ENCODE results near the gene HLA-DMB. TPM values are rescaled to one million over a fixed set of nuclear protein-coding genes. Genes with fewer than 3 reads are reported as not detected.

HLA-DMB gene
- total RNA-seq, 1 experiment from 2014 or later, result 1.7 TPM

DNA sequence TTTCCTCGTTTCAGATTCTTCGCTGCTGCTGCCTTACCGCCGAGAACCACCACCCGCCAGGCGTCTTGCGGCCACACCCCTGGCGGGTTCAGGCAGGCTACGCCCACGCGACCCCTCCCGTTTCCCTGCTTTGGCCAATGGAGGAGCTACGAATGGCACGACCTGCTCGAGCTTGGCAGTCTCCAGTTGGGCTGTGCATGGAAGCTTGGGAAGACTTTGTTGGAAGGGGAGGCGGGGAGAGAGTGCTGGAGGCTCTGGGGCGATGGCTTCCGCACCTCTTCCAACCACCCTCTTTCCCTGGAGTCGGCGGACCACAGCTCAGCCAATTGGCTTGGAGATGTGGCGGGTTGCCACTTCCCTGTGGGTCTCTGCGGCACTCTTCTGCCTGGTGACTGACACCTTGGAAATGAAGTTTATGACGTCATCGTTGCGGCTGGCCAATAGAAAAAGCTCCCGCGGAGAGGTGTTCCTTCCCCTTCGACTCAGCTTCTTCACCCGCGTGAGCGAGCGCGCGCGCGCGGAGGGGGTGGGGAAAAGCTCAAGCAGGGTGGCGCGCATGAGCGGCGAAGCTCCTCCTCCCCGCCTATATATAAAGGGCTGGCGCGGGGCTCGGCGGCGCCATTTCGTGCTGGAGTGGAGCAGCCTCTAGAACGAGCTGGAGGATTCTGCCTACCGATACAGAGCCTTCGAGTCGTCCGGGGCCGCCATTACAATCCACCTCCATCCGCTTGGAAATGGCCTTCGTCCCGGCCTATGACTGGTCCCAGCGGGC, 30.9 kb upstream of the HLA-DMB start:
- no peak overlapping the region for H2BK20ac ChIP-seq (ENCODE audit: low read depth, low read length, poor library complexity, severe bottlenecking)
- H3K36me3 Mint-ChIP-seq (ENCODE audit: insufficient read depth in 1 of 3, low read depth in 3 of 3), result peaks cover 63 to 69% (median 64%) of the 10 kb centered on the region in 3 experiments
- peak overlapping the region; percentile 100 for H3K27ac ChIP-seq (ENCODE audit: insufficient read length, low read depth, low read length)
- H4K8ac ChIP-seq (replicated peaks; ENCODE audit: insufficient read length, low read depth, low read length), result peak overlapping the region; percentile 79
- peak overlapping the region; percentile 98 for H3K56ac ChIP-seq (ENCODE audit: insufficient read length, low read depth, low read length)
- H3K79me2 ChIP-seq (ENCODE audit: insufficient read depth, low read length), result peaks cover 38% of the 10 kb centered on the region
- peak overlapping the region; percentile 85 for H2BK5ac ChIP-seq (ENCODE audit: insufficient read length, low read length)
- H3K9me3 Mint-ChIP-seq, result peaks cover 7 to 11% of the 10 kb centered on the region in 2 experiments
- no peaks in the 10 kb centered on the region for H3K27me3 ChIP-seq (ENCODE audit: insufficient read depth, low read length)
- no peak overlapping the region for H3K4ac ChIP-seq (ENCODE audit: low read depth, low read length)
- peak overlapping the region; percentile 31 for H2BK12ac ChIP-seq (ENCODE audit: insufficient read length, low read depth, low read length)
- peaks cover 29 to 36% of the 10 kb centered on the region in 2 experiments for H3K4me1 Mint-ChIP-seq
- TF ChIP-seq, protein P1, sequence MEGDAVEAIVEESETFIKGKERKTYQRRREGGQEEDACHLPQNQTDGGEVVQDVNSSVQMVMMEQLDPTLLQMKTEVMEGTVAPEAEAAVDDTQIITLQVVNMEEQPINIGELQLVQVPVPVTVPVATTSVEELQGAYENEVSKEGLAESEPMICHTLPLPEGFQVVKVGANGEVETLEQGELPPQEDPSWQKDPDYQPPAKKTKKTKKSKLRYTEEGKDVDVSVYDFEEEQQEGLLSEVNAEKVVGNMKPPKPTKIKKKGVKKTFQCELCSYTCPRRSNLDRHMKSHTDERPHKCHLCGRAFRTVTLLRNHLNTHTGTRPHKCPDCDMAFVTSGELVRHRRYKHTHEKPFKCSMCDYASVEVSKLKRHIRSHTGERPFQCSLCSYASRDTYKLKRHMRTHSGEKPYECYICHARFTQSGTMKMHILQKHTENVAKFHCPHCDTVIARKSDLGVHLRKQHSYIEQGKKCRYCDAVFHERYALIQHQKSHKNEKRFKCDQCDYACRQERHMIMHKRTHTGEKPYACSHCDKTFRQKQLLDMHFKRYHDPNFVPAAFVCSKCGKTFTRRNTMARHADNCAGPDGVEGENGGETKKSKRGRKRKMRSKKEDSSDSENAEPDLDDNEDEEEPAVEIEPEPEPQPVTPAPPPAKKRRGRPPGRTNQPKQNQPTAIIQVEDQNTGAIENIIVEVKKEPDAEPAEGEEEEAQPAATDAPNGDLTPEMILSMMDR (conservative IDR thresholded peaks at IDR 0.05), result no peak
- peak overlapping the region; percentile 87 for H3K4me2 ChIP-seq (ENCODE audit: insufficient read depth, insufficient read length, low read length)
- H2BK120ac ChIP-seq (ENCODE audit: low read depth, low read length, poor library complexity, severe bottlenecking), result no peak overlapping the region
- H2BK15ac ChIP-seq (ENCODE audit: low read depth, low read length), result no peak overlapping the region
- H4K91ac ChIP-seq (ENCODE audit: insufficient read length, low read depth, low read length), result peak overlapping the region; percentile 77
- H3K23me2 ChIP-seq (ENCODE audit: insufficient read length, low read depth, low read length, poor library complexity, severe bottlenecking), result peaks cover 23% of the 10 kb centered on the region
- H3K23ac ChIP-seq (ENCODE audit: insufficient read length, low read depth, low read length), result no peak overlapping the region
- peak overlapping the region; percentile 83 for H3K18ac ChIP-seq (ENCODE audit: insufficient read length, low read depth, low read length)
- no CpG with 5 or more reads among the region's 58 CpGs for WGBS (ENCODE audit: extremely low coverage, insufficient read length, low lambda C conversion rate)
- DNase-seq, result peak; percentile 99
- H2AK5ac ChIP-seq (ENCODE audit: insufficient read length, low read length), result no peak overlapping the region
- H2AFZ ChIP-seq (ENCODE audit: low read length), result no peak overlapping the region
- H3K4me3 Mint-ChIP-seq, result peak overlapping the region; percentile 96
- peak overlapping the region; percentile 100 for H3K27ac Mint-ChIP-seq
- peak overlapping the region; percentile 100 for H3K9ac ChIP-seq (ENCODE audit: extremely low read depth, insufficient read length, low read length)
- no peaks in the 10 kb centered on the region for H4K20me1 ChIP-seq (ENCODE audit: control insufficient read depth, insufficient read depth, insufficient read length)
- no peak overlapping the region for H3T11ph ChIP-seq (ENCODE audit: low read length)
- H3K79me1 ChIP-seq (ENCODE audit: insufficient read depth, low read depth, low read length, poor library complexity, severe bottlenecking), result peaks cover 7% of the 10 kb centered on the region
- H3K9me3 ChIP-seq (ENCODE audit: control insufficient read depth, low read depth, low read length), result no peaks in the 10 kb centered on the region
- H4K5ac ChIP-seq (ENCODE audit: insufficient read length, low read depth, low read length), result peak overlapping the region; percentile 99
- H3K4me1 ChIP-seq (ENCODE audit: insufficient read depth, low read length), result no peaks in the 10 kb centered on the region
- peaks cover 4% of the 10 kb centered on the region; the same call in 1 of the 2 replicates for H3K27me3 Mint-ChIP-seq (ENCODE audit: low read depth)
- peak overlapping the region; percentile 91 for H3K14ac ChIP-seq (ENCODE audit: insufficient read depth, low read length)
